Omental fat pad (tissue), 4 donors: ENCODE results near the gene PRDM16. TPM values are rescaled to one million over a fixed set of nuclear protein-coding genes. Genes with fewer than 3 reads are reported as not detected.

Source experiments
- ATAC-seq: fragments of 150-250 bp; one replicate; pipeline ENCODE4 v1.9.1; 2016; ENCODE audit warnings: mild to moderate bottlenecking, moderate library complexity; ENCODE audit not compliant: low FRiP score
- DNase-seq: peaks from one replicate; pipeline ENCODE4 v3.0.0-alpha.2; 2019; ENCODE audit warnings: low spot score
- total RNA-seq, 4 donors: library from RNA; depleted of rRNA; stranded (reverse); fragments of >200 nt; gene quantifications; one replicate each; pipeline ENCODE4 v1.1.0, GENCODE V29; 2016
- TF ChIP-seq, protein P1 (sequence below), 3 donors: fragments of 450-650 bp; IDR thresholded peaks; one replicate each; pipeline ENCODE4 v1.5.1; 2016 to 2017; ENCODE audit warnings: antibody characterized with exemption in 3 of 3, mild to moderate bottlenecking in 3 of 3, moderate library complexity in 2 of 3

Gene PRDM16
- total RNA-seq, 4 donors from 2014 or later: 0.19 to 3.8 (median 1.8) TPM

DNA sequence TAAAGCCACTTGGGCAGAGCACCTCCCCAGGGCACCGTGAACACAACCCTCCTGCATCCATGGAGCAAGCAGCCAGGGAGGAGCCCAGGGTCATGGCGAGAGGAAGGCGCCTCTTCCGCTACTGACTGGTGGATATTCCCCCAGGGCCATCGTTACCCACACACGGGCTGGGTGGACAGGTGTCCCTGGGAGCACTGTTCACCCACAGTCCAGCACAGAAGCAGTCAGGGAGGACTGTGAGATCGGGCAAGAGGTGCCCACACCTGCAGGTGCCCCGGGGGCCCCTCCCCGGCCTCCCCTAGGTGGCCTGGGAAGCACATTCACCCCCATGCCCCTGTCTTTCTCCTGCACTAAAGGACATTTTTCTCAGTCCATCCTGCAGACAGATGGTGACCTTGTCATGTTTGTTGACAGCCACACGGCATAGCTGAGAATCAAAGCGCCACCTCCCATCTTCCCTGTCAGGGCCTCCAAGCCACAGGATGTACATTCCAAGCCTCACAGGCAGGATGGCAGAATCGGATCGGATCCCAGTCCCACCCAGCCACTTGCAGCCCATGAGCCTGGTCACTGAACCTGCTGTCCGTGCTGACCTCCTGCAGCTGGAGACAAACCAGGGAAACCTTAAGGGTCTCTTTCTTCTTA, 160.2 kb downstream of the PRDM16 start:
- DNase-seq (no peak), ATAC-seq (no peak)
- TF ChIP-seq, protein P1, sequence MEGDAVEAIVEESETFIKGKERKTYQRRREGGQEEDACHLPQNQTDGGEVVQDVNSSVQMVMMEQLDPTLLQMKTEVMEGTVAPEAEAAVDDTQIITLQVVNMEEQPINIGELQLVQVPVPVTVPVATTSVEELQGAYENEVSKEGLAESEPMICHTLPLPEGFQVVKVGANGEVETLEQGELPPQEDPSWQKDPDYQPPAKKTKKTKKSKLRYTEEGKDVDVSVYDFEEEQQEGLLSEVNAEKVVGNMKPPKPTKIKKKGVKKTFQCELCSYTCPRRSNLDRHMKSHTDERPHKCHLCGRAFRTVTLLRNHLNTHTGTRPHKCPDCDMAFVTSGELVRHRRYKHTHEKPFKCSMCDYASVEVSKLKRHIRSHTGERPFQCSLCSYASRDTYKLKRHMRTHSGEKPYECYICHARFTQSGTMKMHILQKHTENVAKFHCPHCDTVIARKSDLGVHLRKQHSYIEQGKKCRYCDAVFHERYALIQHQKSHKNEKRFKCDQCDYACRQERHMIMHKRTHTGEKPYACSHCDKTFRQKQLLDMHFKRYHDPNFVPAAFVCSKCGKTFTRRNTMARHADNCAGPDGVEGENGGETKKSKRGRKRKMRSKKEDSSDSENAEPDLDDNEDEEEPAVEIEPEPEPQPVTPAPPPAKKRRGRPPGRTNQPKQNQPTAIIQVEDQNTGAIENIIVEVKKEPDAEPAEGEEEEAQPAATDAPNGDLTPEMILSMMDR (IDR thresholded peaks at IDR 0.05): no peak

DNA sequence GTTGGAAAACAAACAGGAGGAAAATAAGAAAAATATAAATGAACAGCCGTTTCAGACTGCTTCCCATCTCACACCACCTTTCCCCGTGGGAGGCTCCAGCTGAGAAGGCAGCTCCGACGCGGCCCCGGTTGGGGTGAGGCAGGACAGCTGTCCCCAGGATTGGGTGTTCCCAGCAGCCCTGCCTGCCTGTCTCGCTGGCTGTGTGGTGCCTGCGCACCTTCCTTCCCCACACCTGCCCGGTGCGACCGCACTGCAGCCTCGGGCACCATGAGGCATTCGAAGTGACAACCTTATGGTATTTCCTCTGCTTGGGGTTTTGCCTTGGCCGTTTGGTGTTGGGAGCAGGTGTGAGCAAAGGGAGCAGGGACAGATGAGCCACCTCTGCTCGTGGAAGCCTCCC, 161.6 kb downstream of the PRDM16 start:
- TF ChIP-seq, protein P1 (IDR thresholded peaks at IDR 0.05): no peak
- ATAC-seq (no peak), DNase-seq (no peak)

DNA sequence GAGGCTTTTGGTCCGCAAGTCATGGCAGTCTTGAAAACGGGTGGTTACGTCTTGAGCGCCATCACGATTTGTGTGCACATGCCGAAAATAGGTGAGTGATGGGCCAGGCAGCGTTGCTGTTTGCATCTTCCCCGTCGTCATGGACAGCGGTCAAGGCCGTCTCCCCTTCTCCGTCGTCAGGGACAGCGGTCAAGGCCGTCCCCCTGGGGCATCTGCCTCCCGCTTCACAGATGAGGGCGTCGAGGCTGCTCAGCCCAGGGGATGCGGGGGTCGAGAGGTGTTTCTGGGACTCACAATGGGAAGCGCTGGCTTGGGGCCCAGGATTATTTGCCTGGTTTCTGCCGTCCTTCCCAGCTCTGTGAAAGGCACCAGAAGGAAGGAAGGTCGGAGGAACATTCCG, 162.2 kb downstream of the PRDM16 start:
- TF ChIP-seq, protein P1 (IDR thresholded peaks at IDR 0.05): no peak
- no peak for DNase-seq
- no peak for ATAC-seq

GRCh38 chr1:3231826-3232225, 162.8 kb downstream of the PRDM16 start:
- DNase-seq (no peak), ATAC-seq (no peak)
- TF ChIP-seq, protein P1 (IDR thresholded peaks at IDR 0.05): no peak

DNA sequence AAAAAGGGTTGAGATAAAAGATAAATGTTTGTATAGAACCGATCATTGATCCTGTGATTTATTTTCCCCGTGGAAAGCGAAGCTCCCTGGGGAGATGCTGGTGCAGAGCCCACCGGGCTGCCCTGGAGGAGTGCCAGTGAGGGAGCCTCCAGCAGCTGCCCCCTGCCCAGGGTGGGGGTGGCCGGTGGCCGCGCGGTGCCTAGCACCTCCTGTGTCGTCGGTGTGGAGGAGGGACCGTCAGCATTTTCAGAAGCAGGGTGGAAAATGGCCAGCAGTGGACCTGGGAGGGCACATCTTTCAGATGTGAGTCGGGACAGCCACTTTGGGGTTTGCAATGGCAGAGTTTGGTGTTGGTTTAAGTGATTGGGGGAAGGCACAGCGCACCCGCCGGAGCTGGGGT, 164.0 kb downstream of the PRDM16 start:
- TF ChIP-seq, protein P1 (IDR thresholded peaks at IDR 0.05): no peak
- ATAC-seq (no peak), DNase-seq (no peak)

DNA sequence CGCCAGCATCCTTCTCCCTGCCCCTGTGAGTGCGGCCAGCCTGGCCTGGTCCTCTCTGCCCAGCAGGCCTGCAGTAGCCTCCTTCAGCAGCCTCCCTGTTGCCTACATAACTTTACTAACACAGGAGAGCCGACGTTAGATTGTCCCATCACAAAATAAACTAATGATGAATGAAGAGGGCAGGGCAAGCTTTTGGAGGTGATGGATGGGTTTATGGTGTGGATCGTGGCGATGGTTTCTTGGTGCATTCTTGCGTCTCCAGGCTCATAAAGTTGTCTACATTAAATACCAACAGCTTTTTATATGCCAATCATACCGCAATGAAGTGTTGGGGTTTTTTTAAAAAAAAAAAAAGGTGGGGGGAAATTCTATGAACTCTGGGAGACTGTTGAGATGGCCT, 164.5 kb downstream of the PRDM16 start:
- ATAC-seq: no peak

DNA sequence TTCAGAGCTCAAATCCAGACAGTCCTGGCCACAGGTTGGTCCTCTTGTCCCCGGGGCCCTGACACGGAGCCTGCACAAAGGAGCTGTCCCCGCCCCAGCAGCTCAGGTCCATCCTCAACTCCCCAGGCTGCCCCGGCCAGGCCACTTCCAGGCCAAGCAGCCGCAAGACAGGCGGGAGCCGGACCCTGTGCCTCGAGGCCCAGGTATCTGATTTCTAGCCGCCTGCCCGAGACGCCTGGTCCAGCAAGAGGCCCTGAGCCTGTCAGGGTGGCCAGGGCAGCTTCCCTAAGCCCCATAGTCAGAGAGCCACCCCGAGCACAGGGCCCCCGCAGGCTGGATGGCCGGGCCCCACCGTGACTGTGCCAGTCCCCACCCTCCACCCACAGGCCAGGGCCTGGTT, 165.3 kb downstream of the PRDM16 start:
- TF ChIP-seq, protein P1 (IDR thresholded peaks at IDR 0.05): no peak
- ATAC-seq (no peak), DNase-seq (no peak)

More for the DNA sequence above, 164.5 kb downstream of the PRDM16 start:
- no peak for DNase-seq
- TF ChIP-seq, protein P1 (IDR thresholded peaks at IDR 0.05): no peak
